Measurements from ENCODE around the gene IFNAR1. TPM values are rescaled to one million over a fixed set of nuclear protein-coding genes. Genes with fewer than 3 reads are reported as not detected.
A peak's percentile ranks its signal among the peaks of the same experiment; 100 is the strongest.

IFNAR1 gene
- total and polyA plus RNA-seq, 3 donors from 2014 or later, result 22.1 to 25.0 (median 22.8) TPM

DNA sequence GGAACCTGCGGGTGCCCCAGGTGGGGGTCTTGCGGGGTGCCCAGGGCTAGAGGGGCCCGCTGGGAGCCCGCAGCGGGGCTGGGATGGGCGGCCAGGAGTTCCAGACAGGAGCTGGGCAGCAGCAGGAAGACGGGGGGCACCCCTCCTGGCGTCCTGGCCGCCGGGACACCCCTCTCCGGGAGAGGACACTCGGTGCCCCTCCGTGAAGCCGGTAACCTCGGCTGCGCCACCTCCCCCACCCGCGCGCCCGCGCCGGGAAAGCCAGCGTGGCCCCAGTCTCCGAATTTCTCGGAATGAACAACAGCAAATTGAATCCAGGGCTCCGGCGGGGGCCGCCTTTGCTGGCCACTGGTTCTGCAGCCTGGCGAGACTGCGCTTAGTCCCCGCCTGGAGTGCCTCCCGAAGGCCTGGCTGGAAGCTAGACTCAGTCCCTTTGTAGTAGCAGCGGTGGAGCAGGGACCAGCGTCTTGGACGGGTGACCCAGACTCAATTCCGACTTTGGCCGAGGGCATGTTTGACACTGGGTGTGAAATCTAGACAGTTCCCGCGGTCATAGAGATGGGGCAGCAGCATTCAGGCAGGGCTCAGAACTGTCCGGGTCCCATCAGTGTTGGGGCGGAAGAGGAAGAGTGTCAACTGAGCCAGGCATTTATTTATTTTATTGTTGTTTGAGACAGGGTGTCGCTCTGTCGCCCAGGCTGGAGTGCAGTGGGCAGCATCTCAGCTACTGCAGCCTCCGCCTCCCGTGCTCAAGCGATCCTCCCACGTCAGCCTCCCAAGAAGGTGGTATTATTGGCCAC is 79.2 kb downstream of the IFNAR1 start:
- 1 to 3% methylated on average over 32 to 47 of the region's 47 CpGs for WGBS, 2 donors
- peak; percentile 66 for DNase-seq
- H3K36me3 ChIP-seq (ENCODE audit: low read depth, missing control alignments), result no peaks in the 10 kb centered on the region
- H3K4me1 ChIP-seq, result peaks cover 16% of the 10 kb centered on the region
- intact Hi-C loops (cut with DNase I; ENCODE audit: low total_unique reads), result no loop called here
- peak overlapping the region; percentile 95 to 98 for H3K27ac ChIP-seq
- H3K27me3 ChIP-seq, result no peaks in the 10 kb centered on the region
- peak overlapping the region; percentile 80 to 96 for H3K4me3 ChIP-seq
- no peaks in the 10 kb centered on the region for H3K9me3 ChIP-seq
- TF ChIP-seq POLR2A (IDR thresholded peaks at IDR 0.05), result no peak
- TF ChIP-seq, protein P1, sequence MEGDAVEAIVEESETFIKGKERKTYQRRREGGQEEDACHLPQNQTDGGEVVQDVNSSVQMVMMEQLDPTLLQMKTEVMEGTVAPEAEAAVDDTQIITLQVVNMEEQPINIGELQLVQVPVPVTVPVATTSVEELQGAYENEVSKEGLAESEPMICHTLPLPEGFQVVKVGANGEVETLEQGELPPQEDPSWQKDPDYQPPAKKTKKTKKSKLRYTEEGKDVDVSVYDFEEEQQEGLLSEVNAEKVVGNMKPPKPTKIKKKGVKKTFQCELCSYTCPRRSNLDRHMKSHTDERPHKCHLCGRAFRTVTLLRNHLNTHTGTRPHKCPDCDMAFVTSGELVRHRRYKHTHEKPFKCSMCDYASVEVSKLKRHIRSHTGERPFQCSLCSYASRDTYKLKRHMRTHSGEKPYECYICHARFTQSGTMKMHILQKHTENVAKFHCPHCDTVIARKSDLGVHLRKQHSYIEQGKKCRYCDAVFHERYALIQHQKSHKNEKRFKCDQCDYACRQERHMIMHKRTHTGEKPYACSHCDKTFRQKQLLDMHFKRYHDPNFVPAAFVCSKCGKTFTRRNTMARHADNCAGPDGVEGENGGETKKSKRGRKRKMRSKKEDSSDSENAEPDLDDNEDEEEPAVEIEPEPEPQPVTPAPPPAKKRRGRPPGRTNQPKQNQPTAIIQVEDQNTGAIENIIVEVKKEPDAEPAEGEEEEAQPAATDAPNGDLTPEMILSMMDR (IDR thresholded peaks at IDR 0.05), result no peak

DNA sequence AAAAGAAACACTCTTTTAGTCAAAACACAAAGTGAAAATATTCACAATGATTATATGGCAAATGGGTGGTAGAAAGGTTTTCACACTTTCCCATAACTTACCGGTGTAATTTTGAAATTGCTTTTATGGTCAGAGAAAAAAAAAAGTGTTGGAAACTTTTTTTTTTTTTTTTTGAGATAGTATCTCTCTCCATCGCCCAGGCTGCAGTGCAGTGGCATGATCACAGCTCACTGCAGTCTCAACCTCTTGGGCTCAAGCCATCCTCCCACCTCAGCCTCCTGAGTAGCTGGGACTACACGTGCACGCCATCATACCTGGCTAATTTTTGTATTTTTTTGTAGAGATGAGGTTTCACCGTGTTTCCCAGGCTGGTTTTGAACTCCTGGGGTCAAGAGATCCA is 81.7 kb downstream of the IFNAR1 start:
- no peaks in the 10 kb centered on the region for H3K27me3 ChIP-seq
- peaks cover 21% of the 10 kb centered on the region for H3K4me1 ChIP-seq
- H3K9me3 ChIP-seq, result no peaks in the 10 kb centered on the region
- H3K27ac ChIP-seq, result no peak overlapping the region
- H3K4me3 ChIP-seq, result no peak overlapping the region
- WGBS, 2 donors, result 50 to 51% methylated on average over 5 of the region's 5 CpGs
- no peaks in the 10 kb centered on the region for H3K36me3 ChIP-seq (ENCODE audit: low read depth, missing control alignments)
- peak; percentile 36 for DNase-seq
- TF ChIP-seq, protein P1 (IDR thresholded peaks at IDR 0.05), result no peak
- no peak for TF ChIP-seq POLR2A (IDR thresholded peaks at IDR 0.05)
- intact Hi-C loops (cut with DNase I; ENCODE audit: low total_unique reads), result no loop called here

Other genes with a start within 250 kb of the IFNAR1 start
- gene IFNAR2, start 95.0 kb upstream of the IFNAR1 start, total RNA-seq, result 10 to 100 TPM in 1 of 2 donors, 1 to 10 TPM in 1; 8.6 to 13.1 TPM
- gene IFNAR2, start 95.0 kb upstream of the IFNAR1 start, polyA plus RNA-seq (ENCODE audit: insufficient read depth, low read depth, low replicate concordance), result 10.7 TPM
- gene IL10RB, start 58.6 kb upstream of the IFNAR1 start, total RNA-seq, result 10 to 100 TPM; 14.3 to 19.3 TPM
- 14.4 TPM for gene IL10RB, start 58.6 kb upstream of the IFNAR1 start, polyA plus RNA-seq (ENCODE audit: insufficient read depth, low read depth, low replicate concordance)
- gene IFNGR2, start 78.4 kb downstream of the IFNAR1 start, total RNA-seq, result 100 to 1,000 TPM in 1 of 2 donors, 10 to 100 TPM in 1; 87.6 to 108 TPM
- 91.9 TPM for gene IFNGR2, start 78.4 kb downstream of the IFNAR1 start, polyA plus RNA-seq (ENCODE audit: insufficient read depth, low read depth, low replicate concordance)
- gene TMEM50B, start 155.0 kb downstream of the IFNAR1 start, total RNA-seq, result 100 to 1,000 TPM in 1 of 2 donors, 10 to 100 TPM in 1; 57.8 to 115 TPM
- 70.6 TPM for gene TMEM50B, start 155.0 kb downstream of the IFNAR1 start, polyA plus RNA-seq (ENCODE audit: insufficient read depth, low read depth, low replicate concordance)
- gene DNAJC28, start 166.7 kb downstream of the IFNAR1 start, total RNA-seq, result 1 to 10 TPM; 7.3 to 9.3 TPM
- gene DNAJC28, start 166.7 kb downstream of the IFNAR1 start, polyA plus RNA-seq (ENCODE audit: insufficient read depth, low read depth, low replicate concordance), result 9.3 TPM
- gene GART, start 217.1 kb downstream of the IFNAR1 start, total RNA-seq, result 100 to 1,000 TPM; 143 TPM
- 85.8 TPM for gene GART, start 217.1 kb downstream of the IFNAR1 start, polyA plus RNA-seq (ENCODE audit: insufficient read depth, low read depth, low replicate concordance)
- 100 to 1,000 TPM; 310 to 377 TPM for gene SON, start 218.1 kb downstream of the IFNAR1 start, total RNA-seq
- gene SON, start 218.1 kb downstream of the IFNAR1 start, polyA plus RNA-seq (ENCODE audit: insufficient read depth, low read depth, low replicate concordance), result 186 TPM

All from testis (tissue), 3 donors.